NB4 (cell line): Measurements from ENCODE around the gene KSR1.
"Not testable (repeated sequence)": the region's sequence is repeated elsewhere in the genome, so short reads cannot be mapped to it uniquely, and the experiment has no call there.

Experiments
- DNase-seq: peaks from one replicate; pipeline ENCODE4 v3.0.0; 2010; ENCODE audit warnings: low read depth
- H3K4me3 ChIP-seq: one replicate; pipeline ENCODE4 v1.5.1; 2011; ENCODE audit warnings: mild to moderate bottlenecking, low read depth, low read length, moderate library complexity
- CTCF ChIP-seq: IDR thresholded peaks from one replicate; pipeline ENCODE4 v1.5.1; 2012; ENCODE audit warnings: low read depth, low read length
- MYC ChIP-seq: IDR thresholded peaks from 2 replicates; pipeline ENCODE4 v1.6.1; 2011; ENCODE audit warnings: low read depth, low read length
- POLR2A ChIP-seq: IDR thresholded peaks from 2 replicates; pipeline ENCODE4 v1.6.1; 2011; ENCODE audit warnings: mild to moderate bottlenecking; ENCODE audit not compliant: insufficient read length; ENCODE audit errors: extremely low read depth
- TF ChIP-seq, protein P1 (sequence below): IDR thresholded peaks from 2 replicates; pipeline ENCODE4 v1.6.1; 2011; ENCODE audit warnings: low read depth, low read length

Gene KSR1

DNA sequence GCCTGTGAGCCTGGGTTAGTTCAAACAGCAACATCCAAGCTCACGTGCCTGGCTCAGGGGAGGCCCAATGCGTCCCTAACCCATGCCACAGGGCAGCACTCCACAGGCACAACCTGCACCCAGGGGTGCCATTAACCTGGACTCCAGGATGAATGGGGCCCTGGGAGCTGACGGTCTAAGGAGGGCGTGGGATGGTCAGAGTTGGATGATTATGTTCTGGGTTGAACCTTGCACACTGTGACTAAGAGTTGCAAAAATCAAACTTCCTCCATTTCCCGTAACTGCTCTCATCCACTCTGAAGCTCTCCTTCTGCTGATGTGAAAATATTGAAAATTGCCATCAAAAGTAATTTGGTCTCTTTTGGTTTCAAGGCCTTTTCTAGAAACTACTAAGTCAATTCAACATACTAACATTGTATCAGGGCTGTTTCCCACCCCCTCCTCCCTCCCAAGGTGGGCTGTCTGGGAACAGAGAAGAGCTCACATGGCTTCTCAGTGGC lies 182.2 kb downstream of the KSR1 start:
- not testable (repeated sequence) for H3K4me3 ChIP-seq, DNase-seq

DNA sequence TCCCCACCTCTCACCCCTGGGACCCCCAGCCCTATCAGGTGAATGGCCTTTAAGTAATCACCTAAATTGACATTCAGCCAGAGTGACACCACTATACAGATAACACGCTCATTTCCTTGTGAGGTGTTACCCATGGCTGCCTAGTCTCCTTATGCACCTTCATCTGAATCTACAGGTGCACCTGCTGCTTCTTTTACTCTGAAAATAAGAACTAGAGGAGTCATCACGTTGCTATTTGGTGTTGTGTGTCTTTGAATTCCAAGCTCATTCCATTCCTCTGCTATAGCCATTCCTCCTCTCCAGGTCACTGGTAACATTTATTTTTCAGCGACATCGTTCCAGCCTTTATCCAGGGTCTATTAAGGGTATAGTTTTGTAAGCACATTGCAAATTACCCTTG lies 184.5 kb downstream of the KSR1 start:
- no peak for DNase-seq
- no peak for TF ChIP-seq CTCF
- TF ChIP-seq MYC: no peak
- no peak for TF ChIP-seq POLR2A
- H3K4me3 ChIP-seq: no peak overlapping the region

GRCh38 chr17:27644586-27644985 lies 188.3 kb downstream of the KSR1 start:
- DNase-seq: no peak
- no peak overlapping the region for H3K4me3 ChIP-seq
- TF ChIP-seq MYC (no peak), CTCF (no peak), POLR2A (no peak)
- TF ChIP-seq, protein P1, sequence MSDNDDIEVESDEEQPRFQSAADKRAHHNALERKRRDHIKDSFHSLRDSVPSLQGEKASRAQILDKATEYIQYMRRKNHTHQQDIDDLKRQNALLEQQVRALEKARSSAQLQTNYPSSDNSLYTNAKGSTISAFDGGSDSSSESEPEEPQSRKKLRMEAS: no peak

- not testable (repeated sequence) for H3K4me3 ChIP-seq, DNase-seq
Measured at GRCh38 chr17:27645621-27646020, 189.4 kb downstream of the KSR1 start.

GRCh38 chr17:27646232-27646631 lies 190.0 kb downstream of the KSR1 start:
- no peak for DNase-seq
- TF ChIP-seq POLR2A (no peak), MYC (no peak), CTCF (no peak)
- TF ChIP-seq, protein P1: no peak
- H3K4me3 ChIP-seq: no peak overlapping the region

DNA sequence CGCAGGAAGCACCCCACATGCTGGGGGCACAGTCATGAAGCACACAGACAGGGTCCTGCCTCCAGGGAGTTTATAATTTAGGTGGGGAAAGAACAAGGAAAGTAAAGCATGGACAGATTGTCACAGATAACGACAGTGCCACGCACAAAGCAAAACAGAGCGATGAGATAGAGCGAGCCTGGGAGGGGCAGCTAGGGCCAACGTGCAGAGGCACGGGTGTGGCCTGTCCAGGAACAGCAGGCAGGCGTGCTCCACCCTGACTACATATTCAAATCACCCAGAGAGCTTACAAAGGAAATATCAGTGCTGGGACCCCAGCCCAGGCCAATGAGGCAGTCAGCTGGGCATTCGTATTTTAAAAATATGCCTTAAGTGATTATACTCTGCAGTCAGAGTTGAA lies 191.5 kb downstream of the KSR1 start:
- no peak for DNase-seq
- no peak for TF ChIP-seq CTCF
- TF ChIP-seq POLR2A: no peak
- no peak for TF ChIP-seq MYC
- TF ChIP-seq, protein P1: no peak
- H3K4me3 ChIP-seq: no peak overlapping the region

DNA sequence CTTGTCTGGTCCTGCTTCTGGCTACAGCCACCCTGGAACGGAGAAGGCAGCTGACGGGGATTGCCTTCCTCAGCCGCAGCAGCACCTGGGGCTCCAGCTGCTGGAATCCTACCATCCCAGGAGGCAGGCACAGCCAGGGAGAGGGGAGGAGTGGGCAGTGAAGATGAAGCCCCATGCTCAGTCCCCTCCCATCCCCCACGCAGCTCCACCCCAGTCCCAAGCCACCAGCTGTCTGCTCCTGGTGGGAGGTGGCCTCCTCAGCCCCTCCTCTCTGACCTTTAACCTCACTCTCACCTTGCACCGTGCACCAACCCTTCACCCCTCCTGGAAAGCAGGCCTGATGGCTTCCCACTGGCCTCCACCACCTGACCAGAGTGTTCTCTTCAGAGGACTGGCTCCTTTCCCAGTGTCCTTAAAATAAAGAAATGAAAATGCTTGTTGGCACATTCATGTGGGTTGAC lies 192.9 kb downstream of the KSR1 start:
- H3K4me3 ChIP-seq, DNase-seq: not testable (repeated sequence)

DNA sequence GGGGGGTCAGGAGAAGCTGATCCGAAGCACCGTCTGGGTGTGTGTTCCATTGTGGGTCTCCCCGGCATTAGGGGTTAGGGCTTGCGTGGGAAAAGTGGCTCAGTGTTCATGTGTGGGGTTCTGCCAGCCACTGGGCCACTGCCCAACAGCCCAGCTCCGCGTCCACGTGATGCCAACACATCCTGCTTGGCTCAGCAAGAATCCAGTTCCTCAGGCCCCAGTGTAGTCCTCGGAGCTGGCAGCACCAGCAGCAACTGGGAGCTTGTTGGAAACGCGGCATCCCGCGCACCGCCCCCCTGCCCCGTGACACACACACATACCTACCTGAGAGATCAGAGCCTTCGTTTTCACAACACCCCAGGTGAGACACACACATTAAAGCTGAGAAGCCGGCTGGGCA lies 193.7 kb downstream of the KSR1 start:
- H3K4me3 ChIP-seq: no peak overlapping the region
- TF ChIP-seq, protein P1: no peak
- TF ChIP-seq POLR2A: no peak
- no peak for TF ChIP-seq MYC
- no peak for TF ChIP-seq CTCF
- DNase-seq: no peak
